Hepatocyte (in vitro differentiated cells): ENCODE results near the gene MRO. TPM values are rescaled to one million over a fixed set of nuclear protein-coding genes. Genes with fewer than 3 reads are reported as not detected.

ENCODE experiments used
- DNase-seq: peaks from one replicate; pipeline ENCODE4 v3.0.0-alpha.2; 2016; ENCODE audit warnings: low spot score
- H2AFZ ChIP-seq: fragments of 200-600 bp; sonication (generic); 2 replicates; pipeline ENCODE4 v1.6.0; 2016; ENCODE audit warnings: antibody characterized with exemption, mild to moderate bottlenecking
- H3K27ac ChIP-seq: fragments of 200-600 bp; sonication (generic); 2 replicates; pipeline ENCODE4 v1.5.1; 2016; ENCODE audit warnings: mild to moderate bottlenecking
- H3K27me3 ChIP-seq: fragments of 200-600 bp; sonication (generic); 2 replicates; pipeline ENCODE4 v1.6.1; 2016
- H3K36me3 ChIP-seq: fragments of 200-600 bp; sonication (generic); replicated peaks from 2 replicates; pipeline ENCODE4 v1.5.1; 2016; ENCODE audit warnings: low read depth; ENCODE audit not compliant: insufficient read depth
- H3K4me1 ChIP-seq: fragments of 200-600 bp; sonication (generic); 2 replicates; pipeline ENCODE4 v1.5.1; 2016; ENCODE audit warnings: mild to moderate bottlenecking, moderate library complexity; ENCODE audit not compliant: insufficient read depth
- H3K4me2 ChIP-seq: fragments of 200-600 bp; sonication (generic); 2 replicates; pipeline ENCODE4 v1.6.0; 2016
- H3K4me3 ChIP-seq: fragments of 200-600 bp; sonication (generic); 2 replicates; pipeline ENCODE4 v1.5.1; 2016; ENCODE audit warnings: mild to moderate bottlenecking
- H3K79me2 ChIP-seq: fragments of 200-600 bp; sonication (generic); 2 replicates; pipeline ENCODE4 v1.6.0; 2017; ENCODE audit warnings: mild to moderate bottlenecking
- H3K9me2 ChIP-seq: fragments of 200-600 bp; sonication (generic); replicated peaks from 2 replicates; pipeline ENCODE4 v1.6.0; 2017; ENCODE audit warnings: mild to moderate bottlenecking; ENCODE audit not compliant: insufficient read depth
- H3K9me3 ChIP-seq: fragments of 200-600 bp; sonication (generic); 2 replicates; pipeline ENCODE4 v1.5.1; 2016; ENCODE audit warnings: low read depth, mild to moderate bottlenecking
- H4K20me1 ChIP-seq: fragments of 200-600 bp; sonication (generic); 2 replicates; pipeline ENCODE4 v1.6.0; 2016; ENCODE audit warnings: mild to moderate bottlenecking; ENCODE audit not compliant: insufficient read depth, poor library complexity, severe bottlenecking
- CTCF ChIP-seq: fragments of 200-600 bp; sonication (generic); IDR thresholded peaks from 2 replicates; pipeline ENCODE4 v1.5.1; 2016; ENCODE audit warnings: antibody characterized with exemption, mild to moderate bottlenecking; ENCODE audit not compliant: poor library complexity
- EZH2 ChIP-seq: fragments of 200-600 bp; sonication (generic); IDR thresholded peaks from 2 replicates; pipeline ENCODE4 v1.6.1; 2016; ENCODE audit warnings: antibody characterized with exemption, mild to moderate bottlenecking, borderline replicate concordance
- EZH2phosphoT487 ChIP-seq: fragments of 200-600 bp; sonication (generic); IDR thresholded peaks from one replicate; pipeline ENCODE4 v1.6.1; 2018; ENCODE audit warnings: antibody characterized with exemption, mild to moderate bottlenecking, low read depth, moderate library complexity; ENCODE audit not compliant: unreplicated experiment, severe bottlenecking
- whole genome bisulfite sequencing: methylation state at CpG from one replicate; pipeline ENCODE4 v1.1.6; 2016; ENCODE audit warnings: low lambda C conversion rate; ENCODE audit errors: missing lambda C conversion rate; 5-methylcytosine and 5-hydroxymethylcytosine counted together
- polyA plus RNA-seq: library from polyadenylated mRNA; unstranded; fragments of >200 nt; fragmentation: Nextera tagmentation; extraction: Ambion mirVana; gene quantifications from 2 replicates; pipeline ENCODE4 v1.2.1, GENCODE V29; 2016
- total RNA-seq: library from RNA; depleted of rRNA; stranded (reverse); fragments of >200 nt; gene quantifications from 2 replicates; pipeline ENCODE4 v1.2.3, GENCODE V29; 2014

The MRO gene
- total and polyA plus RNA-seq, 2 experiments from 2014 or later, result 1.3 to 2.0 TPM

- H3K36me3 ChIP-seq, result no peaks in the 10 kb centered on the region
- no peak overlapping the region for H3K27ac ChIP-seq
- H4K20me1 ChIP-seq, result no peaks in the 10 kb centered on the region
- H3K27me3 ChIP-seq, result no peaks in the 10 kb centered on the region
- no peaks in the 10 kb centered on the region for H3K79me2 ChIP-seq
- H3K4me3 ChIP-seq, result no peak overlapping the region
- H3K9me3 ChIP-seq, result no peaks in the 10 kb centered on the region
- DNase-seq, result no peak
- no peak overlapping the region for H3K4me2 ChIP-seq
- WGBS, result 96% methylated on average over 5 of the region's 5 CpGs
- H3K4me1 ChIP-seq, result no peaks in the 10 kb centered on the region
- TF ChIP-seq EZH2phosphoT487 (no peak), CTCF (no peak), EZH2 (no peak)
- H2AFZ ChIP-seq, result no peak overlapping the region
- H3K9me2 ChIP-seq, result no peaks in the 10 kb centered on the region
Observed at GRCh38 chr18:50830544-50830943, 10.7 kb upstream of the MRO start.

- 90% methylated on average over 5 of the region's 5 CpGs for WGBS
- Histone ChIP-seq H3K27me3 (no peaks in the 10 kb centered on the region), H2AFZ (no peak overlapping the region), H3K4me1 (no peaks in the 10 kb centered on the region), H3K9me3 (no peaks in the 10 kb centered on the region), H3K4me2 (no peak overlapping the region), H4K20me1 (no peaks in the 10 kb centered on the region), H3K79me2 (no peaks in the 10 kb centered on the region), H3K4me3 (no peak overlapping the region), H3K27ac (no peak overlapping the region), H3K9me2 (no peaks in the 10 kb centered on the region), H3K36me3 (no peaks in the 10 kb centered on the region)
- TF ChIP-seq EZH2 (no peak), CTCF (no peak), EZH2phosphoT487 (no peak)
- no peak for DNase-seq
Observed at GRCh38 chr18:50829644-50830043, 9.8 kb upstream of the MRO start.

- DNase-seq, result no peak
- WGBS, result 72% methylated on average over 5 of the region's 5 CpGs
- Histone ChIP-seq H4K20me1 (no peaks in the 10 kb centered on the region), H2AFZ (no peak overlapping the region), H3K9me2 (no peaks in the 10 kb centered on the region), H3K9me3 (no peaks in the 10 kb centered on the region), H3K4me3 (no peak overlapping the region), H3K27me3 (no peaks in the 10 kb centered on the region), H3K27ac (no peak overlapping the region), H3K4me2 (no peak overlapping the region), H3K79me2 (no peaks in the 10 kb centered on the region), H3K36me3 (no peaks in the 10 kb centered on the region), H3K4me1 (no peaks in the 10 kb centered on the region)
- TF ChIP-seq CTCF (no peak), EZH2phosphoT487 (no peak), EZH2 (no peak)
Observed at GRCh38 chr18:50826027-50826426, 6.2 kb upstream of the MRO start.

DNA sequence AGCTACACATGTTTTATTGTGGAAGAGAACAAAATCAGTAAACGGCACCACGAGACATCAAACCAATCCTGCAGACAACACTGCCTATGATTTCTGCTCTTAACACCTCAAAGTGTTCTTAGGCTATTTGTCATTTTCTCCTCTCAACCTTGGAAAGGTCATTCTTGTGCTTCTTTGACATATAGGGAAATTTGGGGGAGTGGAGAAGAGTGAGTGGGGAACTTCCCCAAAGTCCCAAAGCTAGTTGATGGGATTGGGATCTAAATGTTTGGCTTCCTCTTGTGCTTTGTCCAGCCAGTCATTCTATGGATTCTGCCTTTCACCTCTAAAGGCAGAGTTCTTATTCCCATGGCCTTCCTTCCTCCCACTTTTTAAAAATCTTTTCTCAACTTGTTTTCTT lies 5.8 kb upstream of the MRO start:
- H3K27ac ChIP-seq, result no peak overlapping the region
- H2AFZ ChIP-seq, result no peak overlapping the region
- no peaks in the 10 kb centered on the region for H4K20me1 ChIP-seq
- H3K4me3 ChIP-seq, result no peak overlapping the region
- H3K36me3 ChIP-seq, result no peaks in the 10 kb centered on the region
- DNase-seq, result no peak
- no peaks in the 10 kb centered on the region for H3K4me1 ChIP-seq
- no peaks in the 10 kb centered on the region for H3K79me2 ChIP-seq
- no peaks in the 10 kb centered on the region for H3K9me3 ChIP-seq
- H3K9me2 ChIP-seq, result no peaks in the 10 kb centered on the region
- no peak overlapping the region for H3K4me2 ChIP-seq
- H3K27me3 ChIP-seq, result no peaks in the 10 kb centered on the region
- no peak for TF ChIP-seq CTCF
- TF ChIP-seq EZH2, result no peak
- no peak for TF ChIP-seq EZH2phosphoT487
- 78% methylated on average over 2 of the region's 2 CpGs for WGBS
